Glomerular visceral epithelial cell (primary cell): ENCODE results near the gene MAP7.
"Not testable (repeated sequence)": the region's sequence is repeated elsewhere in the genome, so short reads cannot be mapped to it uniquely, and the experiment has no call there.

Experiments used
- DNase-seq: peaks from one replicate; pipeline ENCODE4 v3.0.0-alpha.2; 2016; ENCODE audit errors: extremely low spot score

The MAP7 gene

DNA sequence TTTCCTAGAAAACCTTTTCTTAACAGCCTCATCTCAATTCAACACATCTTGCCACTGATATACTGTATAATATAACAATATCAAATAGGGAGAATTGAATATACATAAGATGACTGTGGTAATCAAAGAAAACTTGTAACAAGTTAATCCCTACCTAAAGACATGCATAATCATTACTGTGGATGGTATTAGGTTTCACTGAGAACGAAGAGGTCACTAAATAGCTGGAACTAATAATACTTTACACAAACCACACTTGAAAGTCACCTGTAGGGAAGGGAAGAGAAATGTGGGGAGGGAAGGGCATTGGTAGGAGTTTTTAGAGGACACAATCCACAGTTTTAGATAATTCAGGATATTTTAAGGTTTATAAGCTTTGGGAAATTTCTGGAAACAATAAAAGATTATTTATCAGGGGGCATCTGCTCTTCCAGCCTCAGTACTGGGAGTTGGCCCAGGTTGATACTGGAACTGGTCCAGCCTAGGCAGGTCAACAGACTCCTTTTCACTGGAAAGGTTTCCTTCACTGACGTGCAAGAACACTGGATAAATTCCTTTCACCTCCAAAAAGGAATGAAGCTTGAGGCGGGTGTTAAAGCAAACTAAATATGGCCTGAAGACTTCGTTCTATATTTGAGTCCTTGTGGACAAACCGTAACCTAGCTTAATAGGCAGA is 44.0 kb downstream of the MAP7 start:
- no peak for DNase-seq

DNA sequence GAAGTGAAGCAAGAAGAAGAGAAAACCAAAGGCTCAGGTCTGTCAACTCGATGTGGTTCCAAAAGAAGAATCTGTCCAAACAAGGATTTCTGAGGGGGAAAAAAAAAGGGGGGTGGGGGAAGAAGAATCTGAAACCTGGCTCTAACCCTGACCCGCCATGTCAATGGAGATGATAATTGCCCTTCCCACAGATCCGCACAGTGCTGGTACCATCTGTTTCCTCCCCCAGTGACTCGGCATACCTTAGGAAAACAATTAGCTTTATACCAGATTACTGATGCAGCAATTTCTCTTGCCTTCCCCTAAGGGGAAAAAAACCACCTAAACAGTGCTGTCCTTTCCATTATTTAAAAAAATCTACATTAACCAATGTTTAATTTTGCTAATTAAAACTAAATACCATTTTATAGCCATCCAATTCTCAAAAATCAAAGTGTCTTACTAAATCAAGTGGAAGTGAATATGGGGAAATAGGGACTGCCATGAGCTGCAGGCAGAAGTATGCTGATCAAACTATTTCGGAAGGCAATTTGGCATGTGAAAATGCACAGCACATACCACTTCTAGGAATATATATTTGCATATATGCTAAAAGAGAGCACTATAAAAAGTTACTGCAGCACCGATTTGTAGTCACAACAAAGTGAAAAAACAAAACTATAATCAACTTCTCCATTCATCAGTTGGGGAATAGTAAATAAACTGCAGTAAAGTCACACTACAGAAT is 46.8 kb downstream of the MAP7 start:
- no peak for DNase-seq

DNA sequence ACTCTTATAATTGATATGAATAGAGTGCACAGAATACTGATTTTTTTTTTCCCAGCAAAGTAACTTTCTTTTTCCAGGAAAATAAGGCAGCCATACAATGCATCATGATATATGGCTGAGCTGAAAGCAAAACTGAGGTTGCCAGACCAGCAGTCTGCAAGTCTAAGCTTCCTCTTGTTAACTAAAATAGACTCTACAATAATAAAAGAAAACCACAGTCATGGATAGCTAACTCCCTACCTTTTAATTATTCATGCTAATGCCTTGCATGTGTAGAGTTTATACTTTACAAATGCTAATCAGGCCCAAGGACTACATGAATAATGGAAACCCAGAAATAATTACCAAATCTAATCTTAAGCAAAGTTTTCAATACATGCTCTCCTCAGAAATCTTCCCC is 47.4 kb downstream of the MAP7 start:
- DNase-seq = no peak

DNA sequence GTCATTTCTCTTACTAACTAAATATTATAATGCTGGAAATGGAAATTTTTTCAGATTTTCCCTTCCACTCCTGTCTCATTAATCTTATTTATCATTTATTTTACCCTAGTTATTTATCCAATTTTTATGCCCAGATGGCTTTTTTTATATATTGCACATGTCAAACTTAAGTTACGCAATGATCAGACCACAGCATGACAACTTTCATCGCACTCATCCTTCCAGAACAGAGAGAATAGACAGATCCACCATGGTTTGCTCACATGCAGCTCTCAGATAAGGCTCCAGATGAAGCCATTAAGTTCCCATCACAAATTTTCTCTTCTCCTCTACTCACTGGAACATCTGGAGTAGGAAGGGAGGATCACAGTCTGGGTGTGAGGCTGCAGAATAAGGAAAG is 48.7 kb downstream of the MAP7 start:
- DNase-seq = no peak

DNA sequence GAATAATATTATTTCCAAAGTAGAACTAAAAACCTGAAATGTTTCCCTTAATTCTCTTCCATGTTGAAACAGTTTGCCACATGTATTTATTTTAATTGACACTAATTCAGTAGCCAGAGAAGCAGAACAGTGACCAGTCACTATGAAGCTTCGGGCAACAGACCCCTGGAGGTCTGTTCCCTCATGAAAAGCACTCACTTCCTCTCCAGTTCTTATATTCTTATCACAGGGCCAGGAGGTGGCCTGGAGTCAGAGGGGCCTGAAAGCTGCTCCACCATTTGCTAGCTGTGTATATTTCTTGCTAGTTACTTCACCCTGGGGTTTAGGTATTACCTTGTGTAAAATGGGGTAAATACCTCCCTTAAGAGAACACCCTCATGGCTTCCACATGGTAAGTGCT is 49.1 kb downstream of the MAP7 start:
- no peak for DNase-seq

DNA sequence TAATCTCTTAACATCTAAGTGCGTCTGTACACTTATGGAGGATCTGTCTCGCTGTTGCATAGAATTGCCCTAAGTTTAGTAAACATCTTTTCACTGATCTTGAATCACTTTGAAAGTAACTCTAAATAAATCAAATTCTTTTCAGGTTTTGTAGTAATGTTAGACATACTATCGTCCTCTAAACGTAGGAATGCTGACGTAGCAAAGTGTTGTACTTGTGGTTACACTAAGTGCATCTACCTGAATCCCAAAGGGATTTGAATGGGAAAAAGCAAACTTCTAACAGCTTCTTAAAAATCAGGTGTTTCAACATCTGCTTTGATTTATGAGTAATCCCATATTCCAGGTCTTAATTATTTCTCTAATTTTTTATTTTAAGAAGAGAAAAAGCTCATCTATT is 49.8 kb downstream of the MAP7 start:
- no peak for DNase-seq

DNA sequence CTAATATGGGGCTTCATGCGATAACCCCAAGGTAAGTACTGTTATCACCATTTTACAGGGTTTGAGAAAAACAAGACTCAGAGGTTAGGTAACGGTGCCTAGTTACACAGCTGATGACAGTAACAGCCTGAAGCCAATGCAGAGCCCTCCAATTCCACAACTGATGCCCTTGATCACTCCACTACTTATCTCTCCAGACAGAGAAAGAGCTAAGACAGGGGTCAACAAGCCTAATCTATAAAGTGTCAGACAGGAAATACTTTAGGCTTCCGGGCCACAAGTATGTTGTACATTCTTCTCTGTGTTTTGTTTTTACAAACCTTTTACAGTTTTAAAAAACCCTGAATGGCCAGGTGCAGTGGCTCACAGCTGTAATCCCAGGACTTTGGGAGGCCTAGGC is 50.9 kb downstream of the MAP7 start:
- no peak for DNase-seq

DNA sequence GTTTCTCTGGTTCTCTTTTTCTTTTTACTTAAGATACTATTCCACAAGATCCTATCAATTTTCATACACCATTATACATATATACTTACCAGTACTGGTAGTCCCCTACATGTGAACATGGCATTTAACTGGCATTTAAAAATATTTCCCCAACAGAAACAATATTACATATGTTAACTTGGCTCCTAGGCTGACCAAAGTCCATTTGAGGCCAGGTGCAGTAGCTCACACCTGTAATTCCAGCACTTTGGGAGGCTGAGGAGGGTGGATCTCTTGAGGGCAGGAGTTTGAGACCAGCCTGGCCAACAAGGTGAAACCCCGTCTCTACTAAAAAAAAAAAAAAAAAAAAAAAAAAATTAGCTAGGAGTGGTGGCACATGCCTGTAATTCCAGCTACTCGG is 53.8 kb downstream of the MAP7 start:
- DNase-seq = not testable (repeated sequence)

DNA sequence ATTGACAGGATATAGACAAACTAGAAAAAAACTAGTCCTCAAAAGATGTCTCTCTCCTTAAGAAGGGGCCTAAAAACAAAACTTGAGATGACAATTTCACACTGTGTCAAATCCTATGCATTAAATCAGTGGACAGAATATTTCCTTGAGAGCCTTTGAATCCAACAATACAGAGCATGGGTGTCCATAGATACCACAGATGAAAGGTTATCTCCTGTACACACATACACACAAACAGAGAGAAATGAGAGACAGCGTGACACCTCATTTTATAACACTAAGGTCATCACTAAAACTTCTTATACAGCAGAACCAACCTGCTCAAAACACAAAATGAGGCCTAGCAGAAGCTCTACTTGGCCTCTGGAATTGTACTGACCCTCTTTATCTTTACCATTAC is 55.5 kb downstream of the MAP7 start:
- no peak for DNase-seq

DNA sequence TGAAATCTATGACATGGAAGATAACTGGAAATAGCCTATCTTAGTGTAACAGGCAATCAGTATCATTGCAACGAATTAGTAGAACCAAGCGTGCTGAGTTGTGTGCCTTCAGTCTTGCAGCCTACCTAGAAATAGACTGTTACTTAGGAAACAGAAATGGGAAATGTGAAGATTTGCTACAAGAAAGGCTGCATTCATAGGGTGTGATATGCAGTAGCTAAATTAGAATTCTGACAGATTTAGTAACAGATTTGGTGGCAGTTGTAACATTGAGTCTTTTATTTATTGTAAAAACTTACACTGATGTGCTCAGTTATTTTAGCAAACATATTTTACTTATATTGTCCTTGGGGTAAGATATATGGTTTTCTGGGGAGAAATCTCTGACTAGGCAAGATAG is 56.2 kb downstream of the MAP7 start:
- no peak for DNase-seq

DNA sequence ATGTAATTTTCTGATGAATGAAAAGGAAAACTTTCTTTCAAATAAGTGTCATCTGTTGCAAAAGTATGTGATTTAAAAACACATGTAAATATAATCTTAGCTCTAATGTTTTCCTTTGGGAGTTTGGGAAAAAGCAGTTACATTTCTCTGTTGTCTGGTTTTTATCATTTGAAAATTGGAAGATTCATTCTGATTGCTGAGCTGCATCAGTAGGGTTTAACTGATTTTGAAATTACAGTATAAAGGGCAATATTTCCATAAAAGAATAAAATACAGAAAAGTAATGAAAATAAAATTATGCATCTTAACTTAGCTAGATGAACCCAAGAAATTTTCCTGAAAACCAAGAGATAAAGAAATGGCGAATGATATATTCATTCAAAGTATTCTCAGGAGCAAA is 57.8 kb downstream of the MAP7 start:
- no peak for DNase-seq

DNA sequence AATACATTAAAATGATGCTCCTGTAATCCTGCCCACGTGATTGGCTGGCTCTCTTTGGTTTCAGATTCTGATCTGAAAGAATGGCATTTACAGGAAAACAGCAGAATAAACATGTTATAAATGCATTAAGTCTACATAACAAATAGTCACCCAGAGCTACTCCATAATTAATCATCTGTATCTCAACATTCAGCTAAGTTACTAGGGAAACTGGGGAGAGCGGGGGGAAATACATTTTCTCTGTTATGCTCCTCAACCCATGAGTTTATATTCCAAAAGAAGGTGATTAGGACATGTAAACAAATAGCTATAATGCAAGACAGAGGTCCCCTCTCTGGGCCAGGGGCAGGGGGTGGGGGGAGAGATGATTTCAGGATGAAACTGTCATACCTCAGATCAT is 58.5 kb downstream of the MAP7 start:
- no peak for DNase-seq

DNA sequence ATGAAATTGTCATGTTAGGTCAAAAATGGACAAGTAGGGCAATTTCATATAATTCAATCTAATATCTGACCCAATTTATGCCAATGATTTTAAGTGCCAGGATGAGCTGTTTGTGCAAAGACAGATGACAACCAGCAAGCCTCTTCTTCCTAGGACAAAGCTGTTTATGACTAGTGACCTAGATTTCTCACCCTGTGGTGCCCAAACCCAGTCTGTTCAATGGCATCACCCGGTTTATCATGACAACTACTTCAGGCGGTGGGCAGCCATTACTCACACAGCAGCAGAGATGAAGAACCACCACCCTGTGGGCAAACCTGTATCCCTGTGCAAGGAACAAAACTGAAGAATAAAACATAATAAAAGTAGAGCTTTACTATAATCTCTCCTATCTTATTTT is 59.0 kb downstream of the MAP7 start:
- no peak for DNase-seq

DNA sequence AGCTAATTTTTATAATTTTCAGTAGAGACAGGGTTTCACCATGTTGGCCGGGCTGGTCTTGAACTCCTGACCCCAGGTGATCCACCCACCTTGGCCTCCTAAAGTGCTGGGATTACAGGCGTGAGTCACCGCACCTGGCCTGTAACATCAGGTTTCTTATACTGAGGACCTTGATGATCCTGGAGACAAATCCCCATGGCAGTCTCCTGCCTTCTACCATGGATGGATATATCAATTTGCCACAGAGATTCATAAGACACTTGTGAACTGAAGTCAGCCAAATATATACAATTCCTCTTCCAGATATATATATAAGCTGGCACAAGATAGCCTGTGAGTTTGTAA is 60.6 kb downstream of the MAP7 start:
- DNase-seq = not testable (repeated sequence)

DNA sequence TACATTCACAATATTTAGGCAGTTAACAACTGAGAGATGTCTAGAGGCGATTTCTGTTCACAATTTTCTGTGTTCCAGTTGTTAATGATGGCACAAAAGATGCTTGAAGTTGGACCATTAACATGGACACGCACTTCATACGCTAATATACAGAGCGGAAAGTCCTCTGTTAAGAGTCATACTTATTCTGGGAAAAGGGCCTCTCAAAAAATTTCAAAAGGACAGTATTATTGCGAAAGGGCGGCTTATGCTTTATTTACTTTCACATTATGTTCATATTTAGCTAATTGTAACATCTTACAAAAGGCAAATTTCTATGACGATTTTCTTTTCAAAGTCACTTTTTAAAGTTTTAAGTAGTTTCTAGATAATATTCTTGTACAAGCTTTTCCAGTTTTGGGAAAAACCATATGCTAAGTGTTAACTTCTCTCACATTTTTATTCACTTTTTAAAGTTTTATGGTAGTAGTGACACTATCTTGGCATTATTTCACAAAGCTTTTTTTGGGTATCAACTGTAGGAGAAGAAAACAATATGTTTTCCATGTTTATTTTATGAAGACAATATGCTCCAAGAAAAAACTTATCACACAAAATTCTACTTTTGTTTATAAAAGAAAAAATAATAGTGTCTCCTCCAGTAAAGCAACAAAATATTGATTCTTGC is 62.3 kb downstream of the MAP7 start:
- DNase-seq = no peak

DNA sequence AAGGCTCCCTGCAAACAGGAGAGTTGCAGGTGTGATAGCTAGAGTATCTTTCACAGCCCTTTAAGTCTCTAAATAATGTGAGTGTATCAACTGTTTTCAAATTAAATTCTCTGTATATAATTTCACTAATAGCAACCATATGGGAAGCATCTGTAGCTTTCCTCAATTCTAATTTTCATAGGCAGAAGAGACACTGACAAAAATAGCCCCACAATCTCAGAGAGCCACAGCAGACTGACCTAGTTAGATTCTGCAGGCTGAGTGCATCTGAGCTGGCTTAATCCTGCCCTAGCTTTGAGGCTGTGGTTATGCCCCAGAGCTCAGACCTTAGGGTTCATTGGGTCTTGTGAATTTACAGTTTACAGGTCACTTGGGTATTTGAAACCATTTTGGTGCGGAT is 63.9 kb downstream of the MAP7 start:
- no peak for DNase-seq

DNA sequence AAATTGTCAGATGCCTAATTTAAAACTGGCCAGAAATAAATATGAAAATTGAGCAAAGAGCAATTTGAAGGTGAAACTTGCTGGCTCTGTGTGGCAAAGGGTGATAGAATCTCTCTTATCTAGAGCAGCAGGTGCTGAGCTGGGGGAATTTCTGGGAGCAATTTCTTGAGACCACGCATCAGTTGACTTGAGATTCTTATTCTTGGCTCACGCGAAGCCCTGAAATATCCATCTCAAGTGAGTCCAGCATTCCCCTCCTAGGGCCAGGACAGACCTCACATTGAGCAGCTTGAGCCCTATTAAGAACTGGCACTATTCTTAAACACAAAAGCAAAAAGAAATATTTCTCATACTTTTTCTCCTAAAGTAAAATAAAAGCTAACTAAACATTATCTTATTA is 66.3 kb downstream of the MAP7 start:
- no peak for DNase-seq

DNA sequence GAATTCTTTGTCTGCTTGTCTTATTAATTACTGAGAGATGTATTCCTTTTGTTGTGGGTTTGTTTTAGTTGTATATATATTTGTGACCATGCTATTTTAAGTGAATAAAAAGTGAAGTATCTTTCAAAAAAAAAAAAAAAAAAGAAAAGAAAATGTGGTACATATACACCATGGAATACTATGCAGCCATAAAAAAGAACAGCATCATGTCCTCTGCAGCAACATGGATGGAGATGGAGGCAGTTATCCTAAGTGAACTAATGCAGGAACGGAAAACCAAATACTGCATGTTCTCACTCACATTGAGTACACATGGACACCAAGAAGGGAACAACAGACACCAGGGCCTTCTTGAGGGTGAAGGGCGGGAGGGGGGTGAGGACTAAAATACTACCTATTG is 67.2 kb downstream of the MAP7 start:
- DNase-seq = not testable (repeated sequence)

DNA sequence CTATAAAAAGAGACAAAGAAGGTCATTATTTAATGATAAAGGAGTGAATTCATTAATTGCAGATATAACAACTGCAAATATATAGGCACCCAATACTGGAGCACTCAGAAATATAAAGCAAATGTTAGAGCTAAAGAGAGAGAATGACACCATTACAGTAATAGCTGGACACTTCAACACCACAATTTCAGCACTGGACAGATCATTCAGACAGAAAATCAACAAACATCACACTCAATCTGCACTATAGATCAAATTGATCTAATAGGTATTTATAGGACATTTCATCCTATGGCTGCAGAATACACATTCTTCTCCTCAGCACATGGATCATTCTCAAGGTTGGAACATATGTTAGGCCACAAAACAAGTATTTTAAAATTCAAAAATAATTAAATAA is 72.7 kb downstream of the MAP7 start:
- DNase-seq = no peak

DNA sequence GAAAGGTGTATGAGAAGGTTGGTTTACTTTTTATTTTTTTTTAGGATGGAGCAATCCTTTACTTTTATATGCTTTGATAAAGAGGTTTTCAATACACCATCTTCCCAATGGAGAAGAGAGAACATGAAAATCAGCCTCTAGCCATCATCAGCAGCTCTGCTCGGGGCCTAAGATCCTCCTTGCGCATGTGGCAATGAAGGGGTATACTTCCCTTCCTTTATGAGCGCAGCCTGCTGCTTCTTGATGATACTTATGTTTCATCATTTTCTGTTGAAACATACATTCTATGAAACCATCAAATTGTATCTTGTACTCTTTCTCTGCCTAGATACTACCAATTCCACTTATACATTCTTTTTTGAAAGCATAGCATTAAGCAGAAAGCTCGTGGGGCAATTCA is 74.5 kb downstream of the MAP7 start:
- DNase-seq = no peak

DNA sequence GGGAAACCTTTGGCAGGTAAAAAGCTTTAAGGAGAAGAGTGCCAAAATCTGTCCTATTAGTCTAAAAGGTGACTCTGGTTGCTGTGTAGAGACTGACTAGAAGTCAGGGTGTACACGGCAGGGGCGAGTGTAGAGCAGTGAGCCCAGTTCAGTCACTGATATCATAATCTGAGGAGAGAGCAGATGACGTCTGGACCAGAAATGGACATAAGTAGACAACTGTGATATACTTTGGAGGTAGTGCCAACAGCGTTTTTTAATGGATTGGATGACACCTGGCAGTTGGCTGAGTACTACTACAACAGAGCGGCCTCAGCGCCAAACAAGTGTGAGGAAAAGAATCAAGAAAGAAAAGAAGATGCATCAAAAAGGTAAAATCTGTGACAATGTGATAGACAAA is 76.0 kb downstream of the MAP7 start:
- DNase-seq = no peak

DNA sequence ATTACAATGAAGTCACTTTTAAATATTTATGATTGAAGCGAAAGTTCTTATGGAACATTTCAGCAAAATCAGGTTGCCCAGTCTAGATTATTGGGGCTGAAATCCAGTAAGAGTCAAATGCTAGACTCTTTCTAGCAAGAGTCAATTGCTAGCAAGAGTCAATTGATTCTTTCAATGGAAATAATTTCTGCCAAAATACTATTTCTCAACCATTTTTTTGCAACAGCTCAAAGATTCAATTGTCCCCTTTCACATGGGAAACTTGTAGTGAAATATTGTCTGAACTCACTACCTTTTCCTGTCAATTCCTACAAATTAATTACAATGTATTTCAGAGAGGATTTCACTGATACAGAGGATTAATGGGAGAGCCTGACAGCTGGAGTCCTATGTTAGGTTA is 78.3 kb downstream of the MAP7 start:
- no peak for DNase-seq

DNA sequence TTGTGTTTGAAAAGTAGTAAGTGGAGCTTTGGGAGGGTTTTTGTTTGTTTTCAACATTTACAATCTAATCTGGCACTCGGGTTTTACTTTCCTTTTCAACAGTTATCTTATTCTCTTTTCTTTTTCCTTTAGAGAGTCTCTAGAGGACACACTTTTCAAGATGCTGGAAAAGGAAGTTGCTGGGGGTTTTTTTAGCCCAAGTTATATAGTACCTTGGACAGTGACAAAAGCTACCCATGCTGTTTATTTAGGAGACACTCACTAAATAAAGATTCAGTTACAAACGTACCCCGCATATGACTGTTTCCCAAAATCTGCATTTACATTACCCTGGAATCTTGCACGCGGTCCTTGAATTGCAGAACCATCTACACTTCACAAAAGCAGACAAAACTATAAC is 78.8 kb downstream of the MAP7 start:
- DNase-seq = no peak
